Upper lobe of left lung (tissue), 6 donors: ENCODE data around the gene RAB34. TPM values are rescaled to one million over a fixed set of nuclear protein-coding genes. Genes with fewer than 3 reads are reported as not detected.
"Not testable (repeated sequence)": the region's sequence is repeated elsewhere in the genome, so short reads cannot be mapped to it uniquely, and the experiment has no call there.

ENCODE experiments used
- ATAC-seq, 2 donors: fragments of 200-7000 bp; cut with Tn5 transposase; one replicate each; pipeline ENCODE4 v1.9.1; 2022; ENCODE audit warnings: mild to moderate bottlenecking in 2 of 2, moderate library complexity in 2 of 2; ENCODE audit not compliant: low FRiP score in 2 of 2
- DNase-seq, 2 donors: peaks; one replicate each; pipeline ENCODE4 v3.0.0-alpha.2; 2019 to 2020
- H3K27ac ChIP-seq, 4 donors: fragments of 200-600 bp; sonication (generic); one replicate each; pipeline ENCODE4 v1.5.1; 2016 to 2019
- H3K27me3 ChIP-seq, 4 donors: fragments of 200-600 bp; sonication (generic); one replicate each; pipeline ENCODE4 v1.5.1; 2017 to 2019
- H3K36me3 ChIP-seq, 4 donors: fragments of 200-600 bp; sonication (generic); one replicate each; pipeline ENCODE4 v1.5.1; 2016 to 2019
- H3K4me1 ChIP-seq, 4 donors: fragments of 200-600 bp; sonication (generic); one replicate each; pipeline ENCODE4 v1.5.1; 2018 to 2019
- H3K4me3 ChIP-seq, 4 donors: fragments of 200-600 bp; sonication (generic); one replicate each; pipeline ENCODE4 v1.5.1; 2017 to 2019; ENCODE audit warnings: mild to moderate bottlenecking in 2 of 4, moderate library complexity in 1 of 4
- H3K9me3 ChIP-seq, 4 donors: fragments of 200-600 bp; sonication (generic); one replicate each; pipeline ENCODE4 v1.5.1; 2018 to 2019
- EP300 ChIP-seq, 4 donors: sonication (generic); formaldehyde crosslinking; IDR thresholded peaks; one replicate each; pipeline ENCODE4 v1.5.1; 2017; ENCODE audit warnings: antibody characterized with exemption in 4 of 4, control low read depth in 2 of 4
- POLR2A ChIP-seq, 4 donors: fragments of 450-650 bp; IDR thresholded peaks; one replicate each; pipeline ENCODE4 v1.5.1; 2016 to 2017; ENCODE audit warnings: antibody characterized with exemption in 4 of 4, mild to moderate bottlenecking in 2 of 4
- POLR2AphosphoS5 ChIP-seq, 2 donors: sonication (generic); formaldehyde crosslinking; IDR thresholded peaks; one replicate each; pipeline ENCODE4 v1.5.1; 2017; ENCODE audit warnings: antibody characterized with exemption in 2 of 2
- WGBS, 2 donors: methylation state at CpG; one replicate each; pipeline ENCODE4 v1.1.5; 2017 to 2018; 5-methylcytosine and 5-hydroxymethylcytosine counted together
- total RNA-seq, 6 donors: library from RNA; depleted of rRNA in 4 of 6; stranded (reverse); fragments of >200 nt in 4 of 6; gene quantifications; one replicate each; pipeline versions ENCODE4 v1.1.0 to v1.2.1, GENCODE V29; 2016 to 2021
- TF ChIP-seq, protein P1 (sequence below), 6 experiments: fragments of 450-650 bp in 4 of 6; fragments of 200-600 bp in 2 of 6; sonication (generic) in 2 of 6; IDR thresholded peaks; one replicate each; pipeline ENCODE4 v1.5.1; 2016 to 2019; ENCODE audit warnings: antibody characterized with exemption in 6 of 6
- donor health status: DM: no; HTN: no; CAD: no; lungs with moderate emphysema.
- donor health status: DM: no; HTN: yes; CAD: no; lungs with severe emphysema.

The RAB34 gene
- total RNA-seq, 6 donors from 2014 or later = 69.5 to 123 (median 85.5) TPM

DNA sequence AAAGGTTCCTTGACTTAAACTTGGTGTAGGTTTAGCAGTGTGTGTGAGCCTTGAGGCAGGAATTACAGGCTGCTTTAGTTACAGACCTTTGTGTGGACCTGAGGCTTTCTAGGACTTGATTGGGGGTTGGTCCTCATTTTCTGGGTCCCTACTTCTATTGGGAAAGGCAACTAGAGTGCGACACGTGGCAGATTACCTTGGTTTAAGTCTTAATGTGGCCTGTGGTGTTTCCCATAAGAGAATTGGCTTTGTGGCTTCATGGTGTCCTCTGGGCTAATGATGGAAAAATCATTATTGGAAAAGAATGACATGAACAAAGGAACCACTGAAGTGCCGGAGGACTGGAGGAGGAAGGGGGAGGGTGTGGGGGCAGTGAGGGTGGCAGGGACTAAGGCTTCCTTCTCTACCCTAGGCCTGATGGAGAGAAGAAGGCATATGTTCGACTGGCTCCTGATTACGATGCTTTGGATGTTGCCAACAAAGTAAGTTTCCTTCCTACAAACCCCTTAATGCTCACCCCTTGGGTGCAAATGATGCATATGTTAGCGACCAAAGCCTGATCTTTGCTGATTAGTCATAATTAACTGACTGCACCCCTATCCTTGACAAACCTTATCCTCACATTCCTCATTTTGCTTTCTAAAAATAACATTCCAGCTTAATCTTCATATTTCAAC is 5.6 kb upstream of the RAB34 start:
- 77 to 83% methylated on average over 6 of the region's 6 CpGs for WGBS, 2 donors
- no peak for TF ChIP-seq EP300 (IDR thresholded peaks at IDR 0.05)
- TF ChIP-seq POLR2A (IDR thresholded peaks at IDR 0.05) = no peak
- TF ChIP-seq, protein P1, sequence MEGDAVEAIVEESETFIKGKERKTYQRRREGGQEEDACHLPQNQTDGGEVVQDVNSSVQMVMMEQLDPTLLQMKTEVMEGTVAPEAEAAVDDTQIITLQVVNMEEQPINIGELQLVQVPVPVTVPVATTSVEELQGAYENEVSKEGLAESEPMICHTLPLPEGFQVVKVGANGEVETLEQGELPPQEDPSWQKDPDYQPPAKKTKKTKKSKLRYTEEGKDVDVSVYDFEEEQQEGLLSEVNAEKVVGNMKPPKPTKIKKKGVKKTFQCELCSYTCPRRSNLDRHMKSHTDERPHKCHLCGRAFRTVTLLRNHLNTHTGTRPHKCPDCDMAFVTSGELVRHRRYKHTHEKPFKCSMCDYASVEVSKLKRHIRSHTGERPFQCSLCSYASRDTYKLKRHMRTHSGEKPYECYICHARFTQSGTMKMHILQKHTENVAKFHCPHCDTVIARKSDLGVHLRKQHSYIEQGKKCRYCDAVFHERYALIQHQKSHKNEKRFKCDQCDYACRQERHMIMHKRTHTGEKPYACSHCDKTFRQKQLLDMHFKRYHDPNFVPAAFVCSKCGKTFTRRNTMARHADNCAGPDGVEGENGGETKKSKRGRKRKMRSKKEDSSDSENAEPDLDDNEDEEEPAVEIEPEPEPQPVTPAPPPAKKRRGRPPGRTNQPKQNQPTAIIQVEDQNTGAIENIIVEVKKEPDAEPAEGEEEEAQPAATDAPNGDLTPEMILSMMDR (IDR thresholded peaks at IDR 0.05) = no peak
- no peaks in the 10 kb centered on the region for H3K27me3 ChIP-seq
- H3K27ac ChIP-seq = peak overlapping the region in 1 of 4 donors; percentile 81
- ATAC-seq = no peak
- H3K36me3 ChIP-seq = peaks cover 10 to 44% (median 33%) of the 10 kb centered on the region in 4 donors
- peaks cover 55 to 89% (median 76%) of the 10 kb centered on the region in 4 donors for H3K4me1 ChIP-seq
- DNase-seq = no peak
- no peak overlapping the region for H3K4me3 ChIP-seq
- no peaks in the 10 kb centered on the region for H3K9me3 ChIP-seq

DNA sequence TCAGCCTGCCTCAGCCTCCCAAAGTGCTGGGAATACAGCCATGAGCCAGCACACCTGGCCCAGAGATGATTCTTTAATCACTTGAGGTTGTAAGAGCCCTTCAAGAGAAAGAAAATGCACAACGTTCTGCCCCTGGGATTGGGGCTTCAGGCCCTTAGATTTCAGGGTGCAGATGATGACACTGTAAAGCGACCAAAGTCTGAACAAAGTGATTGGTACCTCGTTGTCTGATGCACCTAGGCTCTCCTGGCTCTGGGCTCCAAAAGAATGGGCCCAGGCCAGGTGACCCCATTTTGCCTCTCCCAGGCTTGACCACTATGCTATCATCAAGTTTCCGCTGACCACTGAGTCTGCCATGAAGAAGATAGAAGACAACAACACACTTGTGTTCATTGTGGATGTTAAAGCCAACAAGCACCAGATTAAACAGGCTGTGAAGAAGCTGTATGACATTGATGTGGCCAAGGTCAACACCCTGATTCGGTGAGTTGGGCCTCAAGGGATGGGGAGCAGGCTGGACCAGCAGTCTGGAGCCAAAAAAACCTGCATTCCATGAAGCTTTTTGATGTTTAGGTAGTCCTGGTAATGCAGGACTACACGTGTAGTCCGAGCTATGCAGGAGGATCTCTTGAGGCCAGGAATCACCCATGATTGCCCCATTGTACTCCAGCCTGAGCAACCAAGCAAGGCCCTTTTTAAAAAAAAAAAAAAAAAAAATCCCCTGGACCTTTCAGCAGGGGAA is 4.9 kb upstream of the RAB34 start:
- DNase-seq (no peak), ATAC-seq (no peak)
- H3K4me3 ChIP-seq = peak overlapping the region in 1 of 4 donors; percentile 94
- H3K9me3 ChIP-seq = no peaks in the 10 kb centered on the region
- peaks cover 60 to 89% (median 77%) of the 10 kb centered on the region in 4 donors for H3K4me1 ChIP-seq
- no peak for TF ChIP-seq POLR2A (IDR thresholded peaks at IDR 0.05)
- TF ChIP-seq, protein P1 (IDR thresholded peaks at IDR 0.05) = no peak
- TF ChIP-seq EP300 (IDR thresholded peaks at IDR 0.05) = no peak
- TF ChIP-seq POLR2AphosphoS5 (IDR thresholded peaks at IDR 0.05) = no peak
- WGBS, 2 donors = 66 to 71% methylated on average over 6 to 7 of the region's 7 CpGs
- H3K27ac ChIP-seq = peak overlapping the region in 1 of 4 donors; percentile 81
- H3K27me3 ChIP-seq = no peaks in the 10 kb centered on the region
- H3K36me3 ChIP-seq = peaks cover 10 to 44% (median 33%) of the 10 kb centered on the region in 4 donors

DNA sequence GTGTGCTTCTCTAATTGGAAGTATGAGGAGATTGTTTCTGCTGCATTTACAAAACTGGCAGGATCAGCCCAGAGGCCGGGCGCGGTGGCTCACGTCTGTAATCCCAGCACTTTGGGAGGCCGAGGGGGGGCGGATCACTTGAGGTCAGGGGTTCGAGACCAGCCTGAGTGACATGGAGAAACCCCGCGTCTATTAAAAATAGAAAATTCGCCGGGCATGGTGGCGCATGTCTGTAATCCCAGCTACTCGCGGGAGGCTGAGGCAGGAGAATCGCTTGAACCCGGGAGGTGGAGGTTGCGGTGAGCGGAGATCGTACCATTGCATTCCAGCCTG is 3.3 kb upstream of the RAB34 start:
- peak in 1 of 2 donors; percentile 58 for DNase-seq
- Histone ChIP-seq H3K4me1 (peaks cover 61 to 89% (median 81%) of the 10 kb centered on the region in 4 donors), H3K36me3 (peaks cover 10 to 44% (median 33%) of the 10 kb centered on the region in 4 donors), H3K27ac (peak overlapping the region in 2 of 4 donors; percentile 39 to 81), H3K4me3 (peak overlapping the region in 3 of 4 donors; percentile 70 to 96 (median 94))
- ATAC-seq, H3K9me3 ChIP-seq, H3K27me3 ChIP-seq: not testable (repeated sequence)
- WGBS, 2 donors = 35 to 41% methylated on average over 19 of the region's 19 CpGs

DNA sequence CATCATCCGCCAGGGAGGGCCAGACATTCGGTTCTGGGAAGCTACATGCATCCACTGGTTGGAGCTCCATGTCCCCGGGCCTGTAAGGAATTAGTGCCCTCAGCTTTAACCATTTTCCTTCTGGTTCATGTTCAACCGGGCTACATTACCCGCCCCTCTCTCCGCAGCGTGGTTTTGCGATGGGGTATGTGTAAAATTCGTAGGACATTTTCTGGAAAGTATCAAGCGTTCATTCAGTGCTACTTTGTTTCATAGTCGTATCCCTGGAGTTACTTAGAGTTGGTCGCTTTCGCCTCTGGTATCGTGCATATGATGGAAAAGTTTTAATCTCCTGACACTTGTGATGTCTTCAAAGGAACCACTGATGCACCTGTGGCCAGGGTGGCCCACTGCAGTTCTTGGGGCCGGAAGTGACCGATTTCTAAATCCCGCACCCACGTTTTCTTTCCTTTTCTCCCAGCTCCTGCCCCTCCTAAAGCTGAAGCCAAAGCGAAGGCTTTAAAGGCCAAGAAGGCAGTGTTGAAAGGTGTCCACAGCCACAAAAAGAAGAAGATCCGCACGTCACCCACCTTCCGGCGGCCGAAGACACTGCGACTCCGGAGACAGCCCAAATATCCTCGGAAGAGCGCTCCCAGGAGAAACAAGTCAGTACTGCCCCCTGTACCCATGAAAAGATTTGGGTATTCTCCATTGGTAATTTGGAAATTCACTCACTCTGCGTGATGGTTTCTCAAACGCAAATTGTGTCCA is 2.8 kb upstream of the RAB34 start:
- no peak for ATAC-seq
- H3K27ac ChIP-seq = peak overlapping the region; percentile 81 to 92 (median 88)
- no peaks in the 10 kb centered on the region for H3K27me3 ChIP-seq
- TF ChIP-seq EP300 (IDR thresholded peaks at IDR 0.05) = no peak
- no peak for TF ChIP-seq POLR2AphosphoS5 (IDR thresholded peaks at IDR 0.05)
- TF ChIP-seq POLR2A (IDR thresholded peaks at IDR 0.05) = no peak
- TF ChIP-seq, protein P1 (IDR thresholded peaks at IDR 0.05) = no peak
- H3K36me3 ChIP-seq = peaks cover 10 to 45% (median 33%) of the 10 kb centered on the region in 4 donors
- no peak for DNase-seq
- H3K4me1 ChIP-seq = peaks cover 55 to 87% (median 78%) of the 10 kb centered on the region in 4 donors
- WGBS, 2 donors = 3 to 7% methylated on average over 29 to 30 of the region's 30 CpGs
- H3K9me3 ChIP-seq = no peaks in the 10 kb centered on the region
- peak overlapping the region; percentile 70 to 99 (median 95) for H3K4me3 ChIP-seq

DNA sequence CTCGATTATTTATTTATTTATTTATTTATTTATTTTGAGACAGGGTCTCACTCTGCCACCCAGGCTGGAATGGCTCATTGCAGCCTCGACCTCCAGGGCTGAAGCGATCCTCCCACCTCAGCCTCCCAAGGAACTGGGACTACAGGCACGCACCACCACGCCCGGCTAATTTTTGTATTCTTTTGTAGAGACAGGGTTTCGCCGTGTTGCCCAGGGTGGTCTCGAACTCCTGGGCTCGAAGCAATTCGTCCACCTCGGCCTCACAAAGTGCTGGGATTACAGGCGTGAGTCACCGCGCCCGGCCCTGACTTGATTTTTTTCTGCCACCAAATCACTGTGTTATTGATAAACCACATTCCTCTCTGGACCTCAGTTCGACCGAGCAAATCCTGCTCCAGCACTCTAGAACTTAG is 1.4 kb upstream of the RAB34 start:
- Histone ChIP-seq H3K36me3 (peaks cover 10 to 47% (median 32%) of the 10 kb centered on the region in 4 donors), H3K4me1 (peaks cover 45 to 75% (median 65%) of the 10 kb centered on the region in 4 donors), H3K9me3 (no peaks in the 10 kb centered on the region), H3K27me3 (no peaks in the 10 kb centered on the region), H3K4me3 (peak overlapping the region in 3 of 4 donors; percentile 70 to 96 (median 94)), H3K27ac (peak overlapping the region; percentile 81 to 92 (median 88))
- no peak for DNase-seq
- 34 to 46% methylated on average over 18 of the region's 18 CpGs for WGBS, 2 donors
- peak in 1 of 2 donors; percentile 21 for ATAC-seq
- TF ChIP-seq EP300 (IDR thresholded peaks at IDR 0.05) = no peak
- TF ChIP-seq POLR2AphosphoS5 (IDR thresholded peaks at IDR 0.05) = no peak
- TF ChIP-seq, protein P1 (IDR thresholded peaks at IDR 0.05) = no peak
- TF ChIP-seq POLR2A (IDR thresholded peaks at IDR 0.05) = no peak
